H9 (cell line): Measurements from ENCODE around the gene TYW5. TPM values are rescaled to one million over a fixed set of nuclear protein-coding genes. Genes with fewer than 3 reads are reported as not detected.

ENCODE experiments used
- DNase-seq: peaks from one replicate; pipeline ENCODE4 v3.0.0-alpha.2; 2017
- H2AFZ ChIP-seq: one replicate; pipeline ENCODE4 v1.6.1; 2013; ENCODE audit warnings: mild to moderate bottlenecking, low read length, control low read depth, moderate library complexity
- H2AK5ac ChIP-seq: 2 replicates; pipeline ENCODE4 v1.6.1; 2013; ENCODE audit warnings: low read length, control low read depth, mixed read lengths; ENCODE audit not compliant: insufficient read length
- H2BK120ac ChIP-seq: one replicate; pipeline ENCODE4 v1.6.1; 2013; ENCODE audit warnings: low read depth, mild to moderate bottlenecking, low read length, control low read depth, inconsistent platforms; ENCODE audit not compliant: poor library complexity, severe bottlenecking
- H2BK12ac ChIP-seq: 2 replicates; pipeline ENCODE4 v1.6.1; 2013; ENCODE audit warnings: low read length, control low read depth, mixed read lengths, low read depth; ENCODE audit not compliant: insufficient read length
- H2BK15ac ChIP-seq: 2 replicates; pipeline ENCODE4 v1.6.1; 2013; ENCODE audit warnings: low read depth, low read length, control low read depth
- H2BK20ac ChIP-seq: one replicate; pipeline ENCODE4 v1.6.1; 2013; ENCODE audit warnings: low read depth, mild to moderate bottlenecking, low read length, control low read depth, inconsistent platforms; ENCODE audit not compliant: poor library complexity, severe bottlenecking
- H2BK5ac ChIP-seq: 2 replicates; pipeline ENCODE4 v1.6.1; 2013; ENCODE audit warnings: low read length, control low read depth, mixed read lengths; ENCODE audit not compliant: insufficient read length
- H3K14ac ChIP-seq: 2 replicates; pipeline ENCODE4 v1.6.1; 2013; ENCODE audit warnings: low read length, control low read depth; ENCODE audit not compliant: insufficient read depth
- H3K18ac ChIP-seq: 2 replicates; pipeline ENCODE4 v1.6.1; 2013; ENCODE audit warnings: low read depth, mild to moderate bottlenecking, mixed read lengths, low read length, control low read depth; ENCODE audit not compliant: insufficient read length
- H3K23ac ChIP-seq: 2 replicates; pipeline ENCODE4 v1.6.1; 2013; ENCODE audit warnings: low read length, control low read depth, mixed read lengths, low read depth; ENCODE audit not compliant: insufficient read length
- H3K23me2 ChIP-seq: 2 replicates; pipeline ENCODE4 v1.6.1; 2013; ENCODE audit warnings: low read depth, mild to moderate bottlenecking, mixed read lengths, low read length, control low read depth; ENCODE audit not compliant: insufficient read length, poor library complexity, severe bottlenecking
- H3K27ac ChIP-seq: 2 replicates; pipeline ENCODE4 v1.5.1; 2013; ENCODE audit warnings: low read length, control low read depth, mixed read lengths, low read depth; ENCODE audit not compliant: insufficient read length
- H3K27me3 ChIP-seq: 2 replicates; pipeline ENCODE4 v1.6.1; 2013; ENCODE audit warnings: low read length, control low read depth, inconsistent platforms; ENCODE audit not compliant: insufficient read depth
- H3K4ac ChIP-seq: 2 replicates; pipeline ENCODE4 v1.6.1; 2013; ENCODE audit warnings: low read depth, mild to moderate bottlenecking, control low read depth, inconsistent platforms, low read length, moderate library complexity
- H3K4me1 ChIP-seq: 2 replicates; pipeline ENCODE4 v1.6.1; 2013; ENCODE audit warnings: low read length, control low read depth, inconsistent platforms; ENCODE audit not compliant: insufficient read depth
- H3K4me2 ChIP-seq: 2 replicates; pipeline ENCODE4 v1.6.1; 2013; ENCODE audit warnings: low read length, control low read depth, mixed read lengths; ENCODE audit not compliant: insufficient read length, insufficient read depth
- H3K56ac ChIP-seq: 2 replicates; pipeline ENCODE4 v1.6.1; 2013; ENCODE audit warnings: low read depth, mild to moderate bottlenecking, mixed read lengths, low read length, control low read depth; ENCODE audit not compliant: insufficient read length
- H3K79me1 ChIP-seq: 2 replicates; pipeline ENCODE4 v1.6.1; 2013; ENCODE audit warnings: low read depth, mild to moderate bottlenecking, moderate library complexity, low read length, control low read depth, inconsistent platforms; ENCODE audit not compliant: insufficient read depth, poor library complexity, severe bottlenecking
- H3K79me2 ChIP-seq: 2 replicates; pipeline ENCODE4 v1.6.1; 2013; ENCODE audit warnings: low read length, control low read depth, inconsistent platforms; ENCODE audit not compliant: insufficient read depth
- H3K9ac ChIP-seq: 2 replicates; pipeline ENCODE4 v1.6.1; 2013; ENCODE audit warnings: low read length, control low read depth, mixed read lengths; ENCODE audit not compliant: insufficient read length; ENCODE audit errors: extremely low read depth
- H3K9me3 ChIP-seq: one replicate; pipeline ENCODE4 v1.6.1; 2013; ENCODE audit warnings: low read depth, low read length, inconsistent platforms; ENCODE audit not compliant: control insufficient read depth
- H3T11ph ChIP-seq: one replicate; pipeline ENCODE4 v1.6.1; 2013; ENCODE audit warnings: mild to moderate bottlenecking, low read length, control low read depth, inconsistent platforms
- H4K20me1 ChIP-seq: one replicate; pipeline ENCODE4 v1.6.1; 2013; ENCODE audit not compliant: control insufficient read depth, insufficient read length, insufficient read depth
- H4K5ac ChIP-seq: 2 replicates; pipeline ENCODE4 v1.6.1; 2013; ENCODE audit warnings: low read depth, mild to moderate bottlenecking, mixed read lengths, low read length, control low read depth; ENCODE audit not compliant: insufficient read length
- H4K8ac ChIP-seq: replicated peaks from 2 replicates; pipeline ENCODE4 v1.6.1; 2013; ENCODE audit warnings: low read length, control low read depth, mixed read lengths, low read depth; ENCODE audit not compliant: insufficient read length
- H4K91ac ChIP-seq: 2 replicates; pipeline ENCODE4 v1.6.1; 2013; ENCODE audit warnings: low read depth, mild to moderate bottlenecking, moderate library complexity, mixed read lengths, low read length, control low read depth; ENCODE audit not compliant: insufficient read length
- H3K27ac Mint-ChIP-seq, 3 experiments: 2 replicates in 2 of 3; 3 replicates in 1 of 3; pipeline ENCODE4 v1.8.0; 2020 to 2021; ENCODE audit warnings: mixed read lengths in 3 of 3, mild to moderate bottlenecking in 1 of 3, moderate library complexity in 1 of 3
- H3K27me3 Mint-ChIP-seq: 2 replicates; pipeline ENCODE4 v1.8.0; 2021; ENCODE audit warnings: low read depth, mild to moderate bottlenecking, moderate library complexity, mixed read lengths
- H3K36me3 Mint-ChIP-seq, 3 experiments: 2 replicates in 2 of 3; 3 replicates in 1 of 3; pipeline ENCODE4 v1.8.0; 2020 to 2021; ENCODE audit warnings: low read depth in 3 of 3, mixed read lengths in 3 of 3; ENCODE audit not compliant: insufficient read depth in 1 of 3
- H3K4me1 Mint-ChIP-seq, 2 experiments: 2 replicates each; pipeline ENCODE4 v1.8.0; 2020; ENCODE audit warnings: mixed read lengths in 2 of 2
- H3K4me3 Mint-ChIP-seq, 2 experiments: 2 replicates in 1 of 2; 3 replicates in 1 of 2; pipeline ENCODE4 v1.8.0; 2020 to 2021; ENCODE audit warnings: mild to moderate bottlenecking in 2 of 2, mixed read lengths in 2 of 2, moderate library complexity in 1 of 2
- H3K9me3 Mint-ChIP-seq, 2 experiments: 2 replicates in 1 of 2; 3 replicates in 1 of 2; pipeline ENCODE4 v1.8.0; 2020; ENCODE audit warnings: mild to moderate bottlenecking in 2 of 2, mixed read lengths in 2 of 2, moderate library complexity in 1 of 2
- WGBS: extraction: QIAGEN DNeasy Blood & Tissue Kit; methylation state at CpG from one replicate; pipeline ENCODE4 v1.1.7; 2013; ENCODE audit warnings: missing lambda C conversion rate, low lambda C conversion rate, mixed read lengths; ENCODE audit not compliant: insufficient read length; ENCODE audit errors: extremely low coverage; 5-methylcytosine and 5-hydroxymethylcytosine counted together
- total RNA-seq: library from RNA; stranded (reverse); gene quantifications from 2 replicates; pipeline ENCODE4 v1.2.1, GENCODE V29; 2021
- TF ChIP-seq, protein P1 (sequence below): fragments of 200-600 bp; sonication (generic); conservative IDR thresholded peaks from 3 replicates; pipeline ENCODE4 v1.8.0; 2021; ENCODE audit warnings: antibody characterized with exemption, mild to moderate bottlenecking

The TYW5 gene
- total RNA-seq, 1 experiment from 2014 or later, result 17.7 TPM

DNA sequence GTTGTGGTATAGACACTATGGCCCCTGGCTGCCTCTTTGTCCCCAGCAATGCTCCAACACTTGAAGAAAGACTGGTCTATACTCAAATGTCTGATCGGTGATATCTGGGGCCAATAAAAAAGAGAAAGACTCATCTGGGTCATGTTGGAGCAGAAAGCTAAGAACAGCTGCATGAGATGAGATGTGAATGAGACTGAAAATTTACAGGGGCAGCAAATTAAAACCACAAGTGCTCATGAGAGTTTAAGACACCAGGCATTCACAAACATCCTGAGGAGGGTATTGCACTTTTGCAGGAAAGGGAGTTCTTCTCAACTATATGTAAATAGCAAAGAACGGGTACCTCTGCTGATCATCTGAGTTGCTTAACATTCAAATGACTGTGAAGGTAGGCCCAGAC lies 36.4 kb upstream of the TYW5 start:
- H3K14ac ChIP-seq, result no peak overlapping the region
- no peak overlapping the region for H3K4ac ChIP-seq
- no peak overlapping the region for H2BK20ac ChIP-seq
- no peak overlapping the region for H2AFZ ChIP-seq
- peaks cover 3% of the 10 kb centered on the region; the same call in 1 of the 2 replicates for H3K4me1 ChIP-seq
- no peaks in the 10 kb centered on the region for H3K79me1 ChIP-seq
- no peak overlapping the region for H4K91ac ChIP-seq
- H2BK5ac ChIP-seq, result no peak overlapping the region
- no peaks in the 10 kb centered on the region for H4K20me1 ChIP-seq
- no peaks in the 10 kb centered on the region for H3K79me2 ChIP-seq
- no peaks in the 10 kb centered on the region for H3K36me3 Mint-ChIP-seq
- no peaks in the 10 kb centered on the region for H3K9me3 ChIP-seq
- no peak overlapping the region for H3K18ac ChIP-seq
- no peak overlapping the region for H3K27ac Mint-ChIP-seq
- H2BK120ac ChIP-seq, result no peak overlapping the region
- TF ChIP-seq, protein P1, sequence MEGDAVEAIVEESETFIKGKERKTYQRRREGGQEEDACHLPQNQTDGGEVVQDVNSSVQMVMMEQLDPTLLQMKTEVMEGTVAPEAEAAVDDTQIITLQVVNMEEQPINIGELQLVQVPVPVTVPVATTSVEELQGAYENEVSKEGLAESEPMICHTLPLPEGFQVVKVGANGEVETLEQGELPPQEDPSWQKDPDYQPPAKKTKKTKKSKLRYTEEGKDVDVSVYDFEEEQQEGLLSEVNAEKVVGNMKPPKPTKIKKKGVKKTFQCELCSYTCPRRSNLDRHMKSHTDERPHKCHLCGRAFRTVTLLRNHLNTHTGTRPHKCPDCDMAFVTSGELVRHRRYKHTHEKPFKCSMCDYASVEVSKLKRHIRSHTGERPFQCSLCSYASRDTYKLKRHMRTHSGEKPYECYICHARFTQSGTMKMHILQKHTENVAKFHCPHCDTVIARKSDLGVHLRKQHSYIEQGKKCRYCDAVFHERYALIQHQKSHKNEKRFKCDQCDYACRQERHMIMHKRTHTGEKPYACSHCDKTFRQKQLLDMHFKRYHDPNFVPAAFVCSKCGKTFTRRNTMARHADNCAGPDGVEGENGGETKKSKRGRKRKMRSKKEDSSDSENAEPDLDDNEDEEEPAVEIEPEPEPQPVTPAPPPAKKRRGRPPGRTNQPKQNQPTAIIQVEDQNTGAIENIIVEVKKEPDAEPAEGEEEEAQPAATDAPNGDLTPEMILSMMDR, result no peak
- WGBS, result no CpG with 5 or more reads among the region's 2 CpGs
- H3K9me3 Mint-ChIP-seq, result 0 out of 5 replicates have a peak, but pooled peaks cover 0 to 1% of the 10 kb centered on the region in 2 experiments
- no peak overlapping the region for H3K23ac ChIP-seq
- no peak overlapping the region for H4K5ac ChIP-seq
- H3K4me1 Mint-ChIP-seq, result no peaks in the 10 kb centered on the region
- no peak overlapping the region for H2BK15ac ChIP-seq
- no peak overlapping the region for H2BK12ac ChIP-seq
- no peak overlapping the region for H3K27ac ChIP-seq
- H2AK5ac ChIP-seq, result no peak overlapping the region
- no peak overlapping the region for H3T11ph ChIP-seq
- no peaks in the 10 kb centered on the region for H3K23me2 ChIP-seq
- no peak overlapping the region for H4K8ac ChIP-seq
- H3K27me3 Mint-ChIP-seq, result no peaks in the 10 kb centered on the region; the same call in 1 of the 2 replicates
- H3K56ac ChIP-seq, result no peak overlapping the region
- no peaks in the 10 kb centered on the region for H3K27me3 ChIP-seq
- no peak overlapping the region for H3K9ac ChIP-seq
- no peak overlapping the region for H3K4me2 ChIP-seq
- no peak for DNase-seq
- no peak overlapping the region for H3K4me3 Mint-ChIP-seq
